ENCODE measurements around the gene PIEZO1.

DNA sequence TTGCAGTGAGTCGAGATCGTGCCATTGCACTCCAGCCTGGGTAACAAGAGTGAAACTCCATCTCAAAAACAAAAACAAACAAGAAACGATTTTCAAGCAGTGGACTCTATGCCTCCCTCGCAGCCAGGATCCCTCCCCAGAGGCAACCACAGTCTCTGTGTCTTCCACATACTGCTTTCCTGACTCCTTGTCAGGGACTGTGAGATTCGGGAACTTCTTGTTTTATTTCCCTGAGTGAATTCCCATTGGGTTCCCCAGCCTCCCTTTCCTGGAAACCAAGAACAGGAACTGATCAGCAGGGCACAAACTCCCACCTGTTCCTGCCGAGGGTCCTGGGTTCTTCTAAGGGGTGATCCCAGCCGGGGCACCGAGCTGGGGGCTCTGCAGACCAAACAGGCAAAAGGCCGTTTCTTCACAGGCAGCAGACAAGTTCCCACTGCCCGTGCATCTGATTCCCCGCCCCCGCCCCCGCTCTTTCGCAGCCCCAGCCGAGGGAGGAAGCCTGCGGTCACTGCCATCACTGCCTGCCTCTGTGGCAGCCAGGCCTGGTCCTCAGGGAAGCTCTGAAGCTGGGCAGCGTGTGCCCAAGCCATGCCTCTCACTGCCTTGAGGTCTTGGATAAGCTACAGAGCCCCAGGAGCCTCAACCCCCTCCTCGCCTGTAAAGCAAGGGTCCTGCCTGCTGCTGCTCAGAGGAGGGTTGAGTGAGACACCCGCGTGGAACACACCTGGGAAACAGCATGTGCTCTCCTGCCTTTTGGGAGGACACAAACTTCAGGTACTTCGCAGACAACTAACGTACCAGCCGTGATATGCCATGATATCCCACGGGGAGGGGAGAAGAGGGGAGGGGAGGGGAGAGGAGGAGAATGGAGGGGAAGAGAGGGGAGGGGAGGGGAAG, 5.5 kb upstream of the PIEZO1 start:
- TF ChIP-seq CTCF (IDR thresholded peaks at IDR 0.05) (no peak), POLR2A (IDR thresholded peaks at IDR 0.05) (no peak)

Data from lower leg skin (tissue), 3 donors.